Fibroblast of the conjunctiva (primary cell): ENCODE data around the gene NFIA.
A peak's percentile ranks its signal among the peaks of the same experiment; 100 is the strongest.

Source experiments
- DNase-seq: peaks from one replicate; pipeline ENCODE4 v3.0.0-alpha.2; 2010; ENCODE audit warnings: low read depth

The NFIA gene

GRCh38 chr1:61334718-61335589, 252.6 kb downstream of the NFIA start:
- no peak for DNase-seq

GRCh38 chr1:61337037-61337436, 254.7 kb downstream of the NFIA start:
- DNase-seq = no peak

GRCh38 chr1:61337441-61337951, 255.1 kb downstream of the NFIA start:
- no peak for DNase-seq

GRCh38 chr1:61337981-61338848, 255.9 kb downstream of the NFIA start:
- DNase-seq = peak; percentile 81

- no peak for DNase-seq
These were observed 256.5 kb downstream of the NFIA start for GRCh38 chr1:61338899-61339298.

GRCh38 chr1:61341426-61341825, 259.1 kb downstream of the NFIA start:
- DNase-seq = no peak

GRCh38 chr1:61343734-61344420, 261.5 kb downstream of the NFIA start:
- no peak for DNase-seq

GRCh38 chr1:61344696-61345095, 262.3 kb downstream of the NFIA start:
- no peak for DNase-seq

GRCh38 chr1:61348025-61348665, 265.8 kb downstream of the NFIA start:
- DNase-seq = no peak

GRCh38 chr1:61352845-61353435, 270.6 kb downstream of the NFIA start:
- DNase-seq = no peak

GRCh38 chr1:61353797-61354406, 271.5 kb downstream of the NFIA start:
- DNase-seq = no peak

- no peak for DNase-seq
These were observed 273.7 kb downstream of the NFIA start for GRCh38 chr1:61356016-61356415.

GRCh38 chr1:61356995-61357394, 274.6 kb downstream of the NFIA start:
- no peak for DNase-seq

- no peak for DNase-seq
These were observed 275.2 kb downstream of the NFIA start for GRCh38 chr1:61357539-61357938.

GRCh38 chr1:61358770-61359455, 276.6 kb downstream of the NFIA start:
- no peak for DNase-seq

GRCh38 chr1:61361931-61362330, 279.6 kb downstream of the NFIA start:
- no peak for DNase-seq

- DNase-seq = no peak
These were observed 280.0 kb downstream of the NFIA start for GRCh38 chr1:61362351-61362750.

- no peak for DNase-seq
These were observed 286.0 kb downstream of the NFIA start for GRCh38 chr1:61368366-61368765.

- DNase-seq = no peak
These were observed 286.5 kb downstream of the NFIA start for GRCh38 chr1:61368876-61369275.

- DNase-seq = no peak
These were observed 288.0 kb downstream of the NFIA start for GRCh38 chr1:61370177-61370912.
